Pancreas (tissue), 10 donors: ENCODE results near the gene ERF. TPM values are rescaled to one million over a fixed set of nuclear protein-coding genes. Genes with fewer than 3 reads are reported as not detected.

Experiments
- ATAC-seq, 4 donors: fragments of 200-7000 bp; cut with Tn5 transposase; one replicate each; pipeline versions ENCODE4 v1.8.0 to v1.9.1; 2020; ENCODE audit warnings: mild to moderate bottlenecking in 4 of 4, moderate library complexity in 4 of 4
- DNase-seq, 6 donors: peaks; one replicate each; pipeline ENCODE4 v3.0.0-alpha.2; 2020
- FAIRE-seq: peaks from 2 replicates; lab custom pipeline; 2012; peaks lifted over from hg19 to GRCh38; lab: Jason Lieb, UNC
- H3K27ac ChIP-seq, 4 donors: fragments of 200-600 bp; sonication (generic); 1 replicate in 3 of 4; 2 replicates in 1 of 4; pipeline versions ENCODE4 v1.5.0 to v1.8.0; 2020
- H3K27me3 ChIP-seq, 4 donors: fragments of 200-600 bp; one replicate each; pipeline ENCODE4 v1.8.0; 2021
- H3K36me3 ChIP-seq, 3 donors: fragments of 200-600 bp; sonication (generic) in 1 of 3; one replicate each; pipeline versions ENCODE4 v1.5.0 to v1.8.0; 2020 to 2021
- H3K4me1 ChIP-seq, 3 donors: fragments of 200-600 bp; one replicate each; pipeline ENCODE4 v1.8.0; 2021
- H3K4me3 ChIP-seq, 4 donors: fragments of 200-600 bp; sonication (generic) in 2 of 4; one replicate each; pipeline versions ENCODE4 v1.5.0 to v1.8.0; 2020 to 2021
- H3K9me3 ChIP-seq, 4 donors: fragments of 200-600 bp; one replicate each; pipeline ENCODE4 v1.8.0; 2021
- WGBS, 2 donors: extraction: QIAGEN DNeasy Blood & Tissue Kit; methylation state at CpG; one replicate each; pipeline ENCODE4 v1.1.7; 2013; 5-methylcytosine and 5-hydroxymethylcytosine counted together
- intact Hi-C, 3 donors: fragments of 100-400 bp; cut with DNase I; formaldehyde crosslinking; loops; one replicate each; pipeline versions ENCODE4 v1.11.1 to v1.14.2; 2022
- polyA plus RNA-seq, 2 donors: library from polyadenylated mRNA; stranded (reverse); fragments of 200-250 nt; gene quantifications; one replicate each; pipeline ENCODE4 v1.2.3, GENCODE V29; 2013
- total RNA-seq, 6 donors: library from RNA; stranded (reverse); fragmentation: NEBNext Ultra II Directional in 4 of 6; extraction: Animal tissue kit (Norgen Biotek cat#: 25700) in 4 of 6; gene quantifications; one replicate each; pipeline versions ENCODE4 v1.2.1 to v1.2.4, GENCODE V29; 2021 to 2023
- TF ChIP-seq, protein P1 (sequence below), 4 donors: fragments of 200-600 bp; sonication (generic) in 3 of 4; IDR thresholded peaks; one replicate each; pipeline versions ENCODE4 v1.5.0 to v1.8.0; 2021; ENCODE audit warnings: antibody characterized with exemption in 4 of 4
- donor health status: healthy with polysubstance abuse.
- donor health status: DM: no; HTN: no; CAD: no; lungs with moderate emphysema.
- donor health status: DM: no; HTN: no; CAD: no.
- donor health status: control.
- donor health status: control.
- donor health status: Bipolar disorder and iron deficiency.
- donor health status: DM: yes; HTN: yes; CAD: no.
- donor health status: DM: no; HTN: no; CAD: no.
- donor health status: DM: no; HTN: no; CAD: no.
- donor health status: DM: yes; HTN: yes; CAD: no.

ERF gene
- total and polyA plus RNA-seq, 8 donors, result 20.5 to 48.5 (median 22.9) TPM

DNA sequence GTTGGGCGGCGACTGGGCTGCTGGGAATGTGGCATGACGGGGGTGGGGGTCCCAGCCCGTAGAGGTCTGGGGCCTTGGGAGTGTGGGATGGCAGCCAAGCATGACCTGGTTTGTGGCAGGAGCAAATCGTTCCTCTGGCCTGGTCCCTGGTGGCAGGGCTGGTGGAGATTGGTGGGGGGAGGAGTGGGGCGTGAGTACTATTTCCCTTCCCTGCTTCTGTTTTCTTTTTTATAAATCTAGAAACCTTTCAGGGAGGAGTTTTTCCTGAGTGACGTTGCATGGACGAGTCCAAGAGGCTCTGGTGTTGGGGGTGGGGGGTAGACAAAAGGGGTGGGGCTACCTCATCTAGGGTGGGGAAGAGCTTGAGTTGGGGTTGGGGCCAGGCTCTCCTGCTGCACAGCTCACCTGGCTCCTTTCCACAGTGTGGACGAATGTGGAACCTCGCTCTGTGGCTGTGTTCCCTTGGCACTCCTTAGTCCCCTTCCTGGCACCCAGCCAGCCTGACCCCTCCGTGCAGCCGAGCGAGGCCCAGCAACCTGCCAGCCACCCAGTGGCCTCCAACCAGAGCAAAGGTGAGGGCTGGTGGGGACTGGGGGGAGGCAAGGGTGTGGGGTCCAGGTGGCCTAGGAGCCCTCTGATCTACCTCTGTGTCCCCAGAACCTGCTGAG is 31.6 kb upstream of the ERF start:
- intact Hi-C loops, result no loop called here
- no peaks in the 10 kb centered on the region for H3K27me3 ChIP-seq
- no peaks in the 10 kb centered on the region for H3K9me3 ChIP-seq
- ATAC-seq (no peak), FAIRE-seq (no peak), DNase-seq (peak in 5 of 6 donors; percentile 55 to 90 (median 76))
- 34 to 40% methylated on average over 13 of the region's 13 CpGs for WGBS, 2 donors
- H3K4me3 ChIP-seq, result peak overlapping the region in 1 of 4 donors; percentile 59
- TF ChIP-seq, protein P1, sequence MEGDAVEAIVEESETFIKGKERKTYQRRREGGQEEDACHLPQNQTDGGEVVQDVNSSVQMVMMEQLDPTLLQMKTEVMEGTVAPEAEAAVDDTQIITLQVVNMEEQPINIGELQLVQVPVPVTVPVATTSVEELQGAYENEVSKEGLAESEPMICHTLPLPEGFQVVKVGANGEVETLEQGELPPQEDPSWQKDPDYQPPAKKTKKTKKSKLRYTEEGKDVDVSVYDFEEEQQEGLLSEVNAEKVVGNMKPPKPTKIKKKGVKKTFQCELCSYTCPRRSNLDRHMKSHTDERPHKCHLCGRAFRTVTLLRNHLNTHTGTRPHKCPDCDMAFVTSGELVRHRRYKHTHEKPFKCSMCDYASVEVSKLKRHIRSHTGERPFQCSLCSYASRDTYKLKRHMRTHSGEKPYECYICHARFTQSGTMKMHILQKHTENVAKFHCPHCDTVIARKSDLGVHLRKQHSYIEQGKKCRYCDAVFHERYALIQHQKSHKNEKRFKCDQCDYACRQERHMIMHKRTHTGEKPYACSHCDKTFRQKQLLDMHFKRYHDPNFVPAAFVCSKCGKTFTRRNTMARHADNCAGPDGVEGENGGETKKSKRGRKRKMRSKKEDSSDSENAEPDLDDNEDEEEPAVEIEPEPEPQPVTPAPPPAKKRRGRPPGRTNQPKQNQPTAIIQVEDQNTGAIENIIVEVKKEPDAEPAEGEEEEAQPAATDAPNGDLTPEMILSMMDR (IDR thresholded peaks at IDR 0.05), result no peak
- H3K36me3 ChIP-seq, result peaks cover 5 to 42% (median 30%) of the 10 kb centered on the region in 3 donors
- peaks cover 5 to 26% (median 13%) of the 10 kb centered on the region in 3 donors for H3K4me1 ChIP-seq
- H3K27ac ChIP-seq, result peak overlapping the region in 3 of 4 donors; percentile 10 to 42 (median 41)

DNA sequence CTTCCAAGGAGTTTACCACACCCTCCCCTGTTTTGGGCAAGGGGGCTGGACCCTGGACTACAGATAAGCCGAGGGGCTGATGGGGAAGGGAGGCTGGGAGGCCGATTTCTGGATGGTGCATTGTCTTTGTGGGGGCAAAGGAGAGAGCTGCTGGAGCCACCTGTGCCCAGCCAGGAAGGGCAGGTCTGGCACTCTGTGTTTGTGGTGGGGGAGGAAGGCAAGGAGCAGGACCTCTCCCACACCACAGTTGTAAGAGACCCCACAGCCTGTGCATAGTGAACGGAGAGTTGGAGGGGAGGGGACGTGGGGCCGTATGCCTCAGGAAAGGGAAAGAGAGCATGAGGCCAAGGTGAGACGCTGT is 31.0 kb upstream of the ERF start:
- DNase-seq (no peak), ATAC-seq (no peak), FAIRE-seq (no peak)
- H3K4me3 ChIP-seq, result peak overlapping the region in 1 of 4 donors; percentile 59
- WGBS, 2 donors, result 55 to 56% methylated on average over 6 of the region's 6 CpGs
- H3K27me3 ChIP-seq, result no peaks in the 10 kb centered on the region
- peak overlapping the region in 3 of 4 donors; percentile 10 to 42 (median 41) for H3K27ac ChIP-seq
- peaks cover 5 to 37% (median 27%) of the 10 kb centered on the region in 3 donors for H3K36me3 ChIP-seq
- TF ChIP-seq, protein P1 (IDR thresholded peaks at IDR 0.05), result no peak
- H3K9me3 ChIP-seq, result no peaks in the 10 kb centered on the region
- peaks cover 11 to 31% (median 13%) of the 10 kb centered on the region in 3 donors for H3K4me1 ChIP-seq
- intact Hi-C loops, result no loop called here

DNA sequence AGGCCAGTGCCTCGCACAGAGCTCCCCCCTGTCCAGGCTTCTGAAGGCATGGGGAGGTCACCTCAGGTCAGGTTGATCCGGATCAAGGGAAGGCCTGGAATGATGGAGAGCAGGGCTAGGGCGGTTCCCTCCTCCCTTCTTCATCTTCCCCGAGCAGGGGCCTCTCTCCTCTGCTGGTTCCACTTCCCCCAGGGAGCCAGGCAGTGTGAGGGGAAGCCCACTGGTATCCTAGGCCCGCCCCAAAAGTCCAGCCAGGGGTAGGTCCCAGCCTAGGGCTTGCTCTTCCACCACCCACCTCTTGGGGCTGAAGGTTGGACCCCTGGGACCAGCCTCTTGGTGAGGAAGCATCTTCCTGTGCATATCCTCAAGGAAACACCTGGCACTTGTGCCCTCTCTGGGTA is 30.6 kb upstream of the ERF start:
- DNase-seq (peak in 1 of 6 donors; percentile 44), FAIRE-seq (no peak), ATAC-seq (no peak)
- Histone ChIP-seq H3K27ac (peak overlapping the region in 3 of 4 donors; percentile 10 to 42 (median 41)), H3K36me3 (peaks cover 5 to 33% (median 23%) of the 10 kb centered on the region in 3 donors), H3K9me3 (no peaks in the 10 kb centered on the region), H3K4me3 (peak overlapping the region in 2 of 4 donors; percentile 54 to 59), H3K4me1 (peaks cover 11 to 31% (median 13%) of the 10 kb centered on the region in 3 donors), H3K27me3 (no peaks in the 10 kb centered on the region)
- 57 to 67% methylated on average over 5 of the region's 5 CpGs for WGBS, 2 donors
- intact Hi-C loops, result no loop called here
- TF ChIP-seq, protein P1 (IDR thresholded peaks at IDR 0.05), result no peak

DNA sequence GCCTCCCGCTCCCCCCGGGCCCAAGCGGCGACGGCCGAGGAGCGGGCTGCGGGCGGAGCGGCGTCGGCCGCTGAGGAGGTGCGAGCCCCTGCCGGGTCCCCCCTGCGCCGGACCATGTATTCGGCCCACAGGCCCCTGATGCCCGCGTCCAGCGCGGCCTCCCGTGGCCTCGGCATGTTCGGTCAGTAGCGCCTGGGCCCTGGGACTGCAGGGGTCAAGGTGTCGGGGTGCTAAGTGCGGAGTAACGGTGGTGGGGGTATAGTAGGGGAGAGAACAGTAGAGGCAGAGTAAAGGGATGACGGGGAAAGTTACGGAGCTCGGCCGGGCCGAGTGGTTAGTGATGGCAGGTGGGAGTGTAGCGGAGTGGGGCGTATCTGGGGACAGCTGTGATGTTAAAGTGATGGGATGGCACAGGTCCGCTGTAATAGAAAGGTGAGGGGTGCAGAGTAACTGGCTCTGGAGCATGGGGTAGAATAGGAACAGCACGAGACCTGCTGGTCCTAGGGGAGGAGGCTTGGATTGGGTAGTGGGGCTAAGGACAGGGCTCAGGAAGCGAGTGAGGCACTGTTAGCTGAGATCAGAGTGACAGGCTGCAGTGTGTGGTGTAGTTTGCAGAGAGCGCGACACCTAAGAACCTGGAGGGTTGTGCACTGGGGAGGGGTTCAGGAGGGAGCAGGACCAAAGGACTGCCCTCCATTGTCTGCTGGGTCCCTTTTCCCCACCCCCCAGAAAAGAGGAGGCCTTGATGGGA is 29.8 kb upstream of the ERF start:
- Histone ChIP-seq H3K9me3 (no peaks in the 10 kb centered on the region), H3K4me3 (peak overlapping the region; percentile 29 to 59 (median 46)), H3K27ac (peak overlapping the region in 3 of 4 donors; percentile 38 to 63 (median 60)), H3K36me3 (peaks cover 5 to 25% (median 18%) of the 10 kb centered on the region in 3 donors), H3K27me3 (no peaks in the 10 kb centered on the region), H3K4me1 (peaks cover 11 to 31% (median 13%) of the 10 kb centered on the region in 3 donors)
- peak in 3 of 6 donors; percentile 68 to 82 (median 72) for DNase-seq
- no peak for FAIRE-seq
- intact Hi-C loops, result no loop called here
- TF ChIP-seq, protein P1 (IDR thresholded peaks at IDR 0.05), result no peak
- WGBS, 2 donors, result 5% methylated on average over 27 to 41 of the region's 41 CpGs
- no peak for ATAC-seq
